HG03469 (cell line): Measurements from ENCODE around the gene VAMP7.
"Not testable (repeated sequence)": the region's sequence is repeated elsewhere in the genome, so short reads cannot be mapped to it uniquely, and the experiment has no call there.

Experiments used
- ATAC-seq: cut with Tn5 transposase; IDR thresholded peaks from one replicate; pipeline ENCODE4 v1.9.1; 2021; ENCODE audit warnings: mild to moderate bottlenecking, moderate library complexity, moderate number of reproducible peaks; ENCODE audit not compliant: unreplicated experiment

VAMP7 gene

DNA sequence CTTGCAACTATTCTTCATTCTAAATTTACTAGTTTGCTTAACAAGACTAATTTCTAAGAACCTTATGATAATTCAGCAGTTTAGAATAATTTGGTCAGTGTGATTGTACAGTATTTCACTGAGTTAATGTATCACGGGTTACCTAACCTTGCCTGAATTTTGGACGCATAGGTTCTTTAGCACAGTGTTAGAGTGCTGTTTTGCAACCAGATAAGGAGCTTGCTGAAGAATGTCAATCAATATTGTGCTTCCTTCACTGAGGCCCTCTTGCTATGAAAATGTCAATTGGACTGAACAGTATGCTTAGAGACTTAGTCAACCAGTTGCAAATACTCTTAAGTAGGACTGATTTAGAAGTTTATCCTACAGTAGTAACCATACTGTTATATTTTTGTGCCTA is 19.6 kb downstream of the VAMP7 start:
- ATAC-seq, result no peak

DNA sequence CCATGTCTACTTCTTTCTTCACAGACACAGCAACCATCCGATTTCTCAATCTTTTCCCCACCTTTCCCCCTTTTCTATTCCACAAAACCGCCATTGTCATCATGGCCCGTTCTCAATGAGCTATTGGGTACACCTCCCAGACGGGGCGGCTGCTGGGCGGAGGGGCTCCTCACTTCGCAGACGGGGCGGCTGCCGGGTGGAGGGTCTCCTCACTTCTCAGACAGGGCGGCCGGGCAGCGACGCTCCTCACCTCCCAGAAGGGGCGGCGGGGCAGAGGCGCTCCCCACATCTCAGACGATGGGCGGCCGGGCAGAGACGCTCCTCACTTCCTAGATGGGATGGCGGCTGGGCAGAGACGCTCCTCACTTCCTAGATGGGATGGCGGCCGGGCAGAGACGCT is 26.5 kb downstream of the VAMP7 start:
- not testable (repeated sequence) for ATAC-seq

DNA sequence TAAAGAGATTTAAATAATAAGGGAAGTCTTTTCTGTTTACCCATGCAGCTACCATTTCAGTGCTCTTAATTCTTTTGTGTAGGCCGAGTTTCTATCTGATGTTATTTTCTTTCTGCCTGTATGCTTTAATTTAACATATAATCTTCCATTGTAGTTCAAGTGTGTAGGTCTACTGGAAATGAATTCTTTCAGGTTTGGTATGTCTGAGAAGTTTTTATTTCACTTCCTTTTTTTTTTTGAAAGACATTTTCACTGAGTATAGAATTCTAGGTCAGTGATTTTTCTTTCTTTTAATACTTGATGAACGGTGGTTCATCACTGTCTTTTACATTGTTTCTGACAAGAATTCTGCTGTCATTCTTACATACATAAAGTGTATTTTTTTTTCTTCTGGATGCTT is 42.1 kb downstream of the VAMP7 start:
- no peak for ATAC-seq

DNA sequence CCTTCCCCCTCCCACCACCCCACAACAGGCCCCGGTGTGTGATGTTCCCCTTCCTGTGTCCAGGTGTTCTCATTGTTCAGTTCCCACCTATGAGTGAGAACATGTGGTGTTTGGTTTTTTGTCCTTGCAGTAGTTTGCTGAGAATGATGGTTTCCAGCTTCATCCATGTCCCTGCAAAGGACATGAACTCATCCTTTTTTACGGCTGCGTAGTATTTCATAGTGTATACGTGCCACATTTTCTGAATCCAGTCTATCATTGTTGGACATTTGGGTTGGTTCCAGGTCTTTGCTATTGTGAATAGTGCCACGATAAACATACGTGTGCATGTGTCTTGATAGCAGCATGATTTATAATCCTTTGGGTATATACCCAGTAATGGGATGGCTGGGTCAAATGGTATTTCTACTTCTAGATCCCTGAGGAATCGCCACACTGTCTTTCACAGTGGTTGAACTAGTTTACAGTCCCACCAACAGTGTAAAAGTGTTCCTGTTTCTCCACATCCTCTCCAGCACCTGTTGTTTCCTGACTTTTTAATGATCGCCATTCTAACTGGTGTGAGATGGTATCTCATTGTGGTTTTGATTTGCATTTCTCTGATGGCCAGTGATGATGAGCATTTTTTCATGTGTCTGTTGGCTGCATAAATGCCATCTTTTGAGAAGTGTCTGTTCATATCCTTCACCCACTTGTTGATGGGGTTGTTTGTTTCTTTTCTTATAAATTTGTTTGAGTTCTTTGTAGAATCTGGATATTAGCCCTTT is 49.9 kb downstream of the VAMP7 start:
- ATAC-seq, result not testable (repeated sequence)

DNA sequence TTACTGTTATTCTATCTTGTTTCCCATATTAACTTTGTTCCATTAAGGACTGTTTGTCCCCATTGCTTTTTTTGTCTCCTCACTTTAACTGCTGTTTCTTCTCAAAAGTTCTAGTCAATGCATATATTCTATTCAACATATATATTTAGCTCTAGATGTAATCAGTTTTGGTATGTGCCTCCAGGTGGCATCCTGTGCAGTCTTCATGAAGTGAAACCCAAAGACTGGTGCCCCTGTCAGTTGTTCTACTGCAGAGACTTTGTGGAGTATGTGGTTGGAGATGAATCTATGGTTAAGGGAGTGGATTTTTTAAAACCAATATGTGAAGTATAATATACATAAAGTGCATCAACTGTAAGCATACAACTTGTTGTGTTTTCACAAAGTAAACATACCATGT is 57.0 kb downstream of the VAMP7 start:
- no peak for ATAC-seq

DNA sequence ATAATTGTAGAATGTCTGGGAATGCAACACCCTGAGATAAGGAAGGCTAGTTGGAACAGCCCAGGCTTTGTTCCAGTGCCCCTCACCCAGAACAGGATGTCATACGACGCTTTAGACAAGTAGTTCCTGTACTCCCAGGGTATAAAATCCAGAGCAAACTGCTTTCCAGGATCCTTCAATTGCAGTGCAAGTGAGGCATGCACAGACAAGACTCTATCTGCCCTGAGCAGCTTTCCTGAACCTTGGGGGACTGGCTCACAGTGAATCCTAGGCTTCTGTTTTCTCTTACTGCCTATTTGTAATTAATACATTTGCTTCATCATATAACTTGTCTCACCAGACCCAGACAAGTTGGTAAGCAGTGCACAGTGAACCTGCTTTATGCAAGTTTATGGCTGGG is 68.0 kb downstream of the VAMP7 start:
- ATAC-seq, result no peak

DNA sequence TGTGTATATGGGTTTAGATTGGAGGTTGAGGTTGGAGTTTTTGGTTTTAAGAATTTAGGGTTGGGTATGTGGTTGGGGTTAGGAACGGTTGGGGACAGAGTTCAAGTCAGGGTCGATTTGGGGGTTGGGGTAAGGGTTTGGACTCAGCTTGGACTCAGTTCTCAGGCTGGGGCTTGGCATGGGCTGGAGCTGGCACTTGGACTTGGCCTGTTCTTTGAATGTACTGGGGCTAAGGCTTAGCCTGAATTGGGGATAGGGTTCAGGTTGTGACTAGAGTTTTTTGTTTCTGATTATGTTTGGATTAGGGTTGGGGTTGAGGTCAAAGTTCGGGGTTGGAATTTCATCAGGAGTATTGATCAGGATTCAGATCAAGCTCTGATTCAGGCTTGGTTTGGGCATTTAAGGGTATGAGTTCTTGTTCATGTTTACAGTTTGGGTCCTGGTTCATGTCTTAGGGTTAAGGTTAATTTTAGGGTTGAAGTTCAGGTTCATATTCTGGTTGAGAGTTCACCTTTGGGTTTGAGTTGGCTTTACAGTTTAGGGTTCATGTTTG is 70.2 kb downstream of the VAMP7 start:
- ATAC-seq, result no peak

DNA sequence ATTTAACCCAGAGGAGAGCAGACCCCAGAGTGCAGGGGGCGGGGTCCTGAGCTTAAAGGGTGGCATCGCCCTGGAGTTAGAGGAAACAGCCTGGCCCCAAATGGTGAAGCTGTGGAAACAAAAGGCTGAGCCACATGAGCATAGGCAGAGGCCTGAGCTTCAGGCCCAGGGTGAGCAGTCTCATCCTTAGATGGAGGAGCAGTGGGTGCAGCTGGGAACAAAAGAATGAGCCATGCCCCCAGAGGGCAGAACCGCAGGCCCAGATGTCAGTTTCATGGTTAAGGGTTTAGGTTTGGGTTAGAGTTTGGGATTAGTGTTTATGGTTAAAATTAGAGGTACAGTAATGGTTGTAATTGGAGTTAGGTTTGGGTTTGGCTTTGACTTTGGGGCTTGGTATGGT is 71.9 kb downstream of the VAMP7 start:
- no peak for ATAC-seq

DNA sequence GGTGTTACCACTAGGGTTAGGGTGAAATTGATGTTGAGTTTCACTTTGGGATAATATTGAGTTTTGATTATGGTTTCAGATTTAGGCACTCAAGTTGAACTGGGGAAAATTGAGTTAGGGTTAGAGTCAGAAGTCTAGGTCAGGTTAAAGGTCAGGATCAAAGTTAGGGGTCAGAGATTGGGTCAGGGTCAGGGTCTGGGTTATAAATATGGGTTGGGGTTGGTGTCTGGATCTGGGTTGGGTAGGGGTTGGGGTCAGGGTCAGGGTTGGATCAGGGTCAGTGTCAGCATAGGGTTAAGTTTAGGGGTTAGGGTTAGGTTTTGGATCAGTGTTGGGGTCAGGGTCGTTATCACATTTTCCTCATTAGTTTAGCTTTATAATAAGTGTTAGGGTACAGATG is 73.6 kb downstream of the VAMP7 start:
- ATAC-seq, result no peak

DNA sequence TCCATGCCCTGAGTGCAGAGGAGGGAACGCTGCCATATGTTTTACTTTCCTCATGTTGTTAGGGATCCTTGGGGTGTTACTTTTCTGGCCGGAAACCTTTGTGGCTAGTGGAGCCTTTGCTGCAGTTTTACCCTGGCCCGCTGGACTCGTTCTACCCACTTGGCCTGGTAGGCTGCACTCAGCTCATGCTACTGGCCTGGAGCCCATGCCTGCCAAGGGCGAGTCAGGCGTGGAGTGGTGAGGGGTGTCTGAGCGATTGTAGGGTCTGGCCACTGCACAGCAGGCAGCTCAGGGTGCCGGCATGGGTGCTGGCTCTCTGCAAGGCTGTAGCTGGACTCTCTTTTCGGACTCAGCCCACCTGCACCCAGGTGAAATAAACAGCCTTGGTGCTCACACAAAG is 75.0 kb downstream of the VAMP7 start:
- no peak for ATAC-seq

DNA sequence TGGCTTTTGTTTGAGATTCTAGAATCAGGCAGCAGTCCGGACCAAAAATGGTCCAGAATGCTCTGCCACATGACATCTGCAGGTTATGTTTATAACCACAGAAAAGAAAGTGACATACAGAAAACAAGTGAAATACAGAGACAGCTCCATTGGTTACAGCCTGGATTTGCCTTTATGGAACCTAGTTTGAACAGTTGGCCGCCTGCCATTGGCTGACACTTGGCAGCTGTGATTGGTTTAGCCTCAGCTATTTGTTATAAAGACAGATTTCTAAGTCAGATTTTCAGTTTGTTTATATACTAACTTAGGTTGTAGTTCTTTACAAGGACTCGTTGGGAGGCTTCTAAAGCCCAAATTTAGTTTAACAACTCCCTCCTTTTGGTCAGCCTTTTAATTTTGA is 75.5 kb downstream of the VAMP7 start:
- no peak for ATAC-seq

DNA sequence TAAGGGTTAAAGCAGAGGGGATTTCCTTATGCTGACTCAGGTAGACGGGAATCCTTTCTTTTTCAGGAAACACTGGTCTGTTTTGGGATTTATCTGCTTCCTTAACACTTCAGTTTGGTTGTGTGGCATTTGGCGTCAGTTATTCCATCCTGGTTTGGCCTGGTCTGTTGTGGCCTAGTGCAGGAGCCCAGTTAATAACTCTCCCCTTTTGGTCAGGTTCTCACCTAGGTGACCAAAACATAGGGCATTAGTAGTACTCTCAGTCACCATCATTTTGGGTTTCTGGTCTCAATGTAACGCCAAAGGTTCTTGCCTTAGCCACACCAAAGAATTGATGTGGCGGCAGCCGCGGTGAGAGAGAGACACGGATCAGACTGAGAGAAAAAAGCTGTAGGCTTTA is 76.7 kb downstream of the VAMP7 start:
- ATAC-seq, result no peak

DNA sequence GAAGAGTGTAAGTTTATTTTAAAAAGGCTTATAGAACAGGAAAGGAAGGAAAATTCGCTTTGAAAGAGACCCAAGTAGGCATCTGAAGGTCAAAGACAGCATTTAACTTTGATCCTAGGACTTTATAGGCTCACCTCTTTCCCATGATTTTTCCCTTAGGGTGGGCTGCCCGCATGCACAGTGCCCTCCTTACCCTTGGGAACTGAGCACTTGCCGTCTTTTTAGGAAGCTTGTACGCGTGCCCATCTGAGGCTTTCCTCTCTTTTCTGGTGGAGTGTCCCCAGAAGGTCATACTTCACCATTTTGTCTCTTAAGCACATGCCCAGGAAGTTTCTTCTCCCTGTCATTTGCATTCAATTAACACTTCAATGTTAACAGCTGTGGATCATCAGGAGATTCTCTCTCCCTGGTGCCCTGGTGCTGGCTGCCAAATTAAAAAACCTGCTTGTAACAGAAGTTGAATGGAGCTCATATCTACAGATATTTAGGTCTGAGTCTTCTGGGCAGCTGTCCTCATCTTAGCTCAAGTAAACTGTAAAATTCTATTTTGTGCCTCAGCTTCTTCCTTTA is 78.0 kb downstream of the VAMP7 start:
- ATAC-seq, result no peak

DNA sequence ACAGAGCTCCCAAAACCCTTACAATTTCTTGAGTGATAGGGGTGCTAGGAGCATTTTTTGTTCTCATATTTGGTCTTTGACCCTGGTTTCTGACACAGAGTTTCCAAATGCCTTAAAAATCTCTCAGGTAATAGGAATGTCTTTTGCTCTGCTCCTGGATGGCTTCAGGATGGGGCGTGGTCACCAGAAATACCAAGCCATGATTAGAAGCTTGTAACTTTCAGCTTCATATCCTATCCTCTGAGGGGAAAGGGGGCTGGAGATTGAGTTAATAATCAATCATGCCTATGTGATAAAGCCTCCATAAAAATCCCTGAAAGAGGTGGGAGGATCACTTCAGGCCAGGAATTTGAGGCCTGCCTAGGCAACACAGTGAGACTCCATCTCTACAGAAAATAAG is 81.8 kb downstream of the VAMP7 start:
- no peak for ATAC-seq

DNA sequence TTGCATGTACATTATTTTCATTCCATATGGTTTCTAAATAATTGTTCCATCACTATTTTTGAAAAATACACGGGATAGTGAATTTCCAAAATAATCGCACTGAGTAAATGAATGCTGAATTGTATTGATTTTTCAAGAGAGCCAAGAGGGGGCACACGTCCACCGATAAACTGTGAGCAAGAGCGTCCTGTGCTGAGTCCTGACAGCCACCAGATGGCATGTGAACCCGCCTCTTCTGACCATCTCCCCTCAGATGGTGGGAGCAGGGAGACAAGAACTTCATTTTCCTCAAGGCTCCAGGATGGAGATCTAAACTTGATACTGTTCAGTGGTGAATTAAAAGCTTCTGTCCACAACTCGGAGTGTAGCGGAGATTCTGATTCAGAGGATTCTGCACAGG is 85.7 kb downstream of the VAMP7 start:
- peak; percentile 50 for ATAC-seq

DNA sequence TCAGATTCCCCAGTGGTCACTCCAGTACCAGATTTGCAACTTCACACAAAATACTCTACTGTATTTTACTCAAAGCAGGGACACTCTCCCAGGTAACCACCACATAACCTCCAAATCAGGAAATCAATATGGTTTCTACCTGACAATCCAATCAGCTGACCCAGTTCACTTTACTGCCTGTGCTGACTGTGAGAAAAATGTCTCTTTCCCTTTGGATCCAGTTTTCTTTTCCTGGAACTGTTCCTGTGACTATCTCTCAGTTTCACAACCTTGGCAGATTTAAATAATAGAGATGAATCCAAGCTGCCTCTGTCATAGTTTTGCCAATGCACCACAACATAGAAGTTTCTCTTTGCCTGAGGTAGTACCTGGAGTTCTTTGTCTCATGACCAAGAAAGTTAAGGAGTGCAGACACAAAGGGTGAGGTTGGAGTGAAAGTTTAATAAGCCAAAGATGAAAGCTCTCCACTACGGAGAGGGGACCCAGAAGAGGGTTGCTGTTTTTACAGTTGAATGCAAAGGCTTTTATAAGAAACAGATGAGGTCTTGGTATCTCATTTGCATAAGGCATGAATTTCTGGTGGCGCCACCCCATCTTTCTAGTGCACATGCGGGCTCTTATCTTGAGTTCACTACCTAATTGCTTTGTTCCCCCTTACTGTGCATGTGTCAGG is 86.6 kb downstream of the VAMP7 start:
- no peak for ATAC-seq

DNA sequence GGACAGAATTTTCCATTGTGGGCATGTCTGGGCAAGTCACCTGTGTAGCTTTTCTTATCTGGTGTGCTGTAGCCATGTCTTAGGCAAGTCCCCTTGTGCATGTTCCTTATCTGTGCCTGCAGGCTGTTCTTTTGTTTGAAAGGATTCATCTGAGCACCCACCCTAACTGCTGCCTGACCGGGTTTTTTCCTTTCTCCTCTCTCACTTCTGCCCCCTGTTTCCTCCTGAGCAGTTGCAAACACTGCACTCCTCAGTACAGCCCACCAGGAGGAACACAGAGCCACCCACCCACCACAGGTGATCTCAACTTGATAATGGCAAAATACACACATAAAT is 87.1 kb downstream of the VAMP7 start:
- no peak for ATAC-seq

DNA sequence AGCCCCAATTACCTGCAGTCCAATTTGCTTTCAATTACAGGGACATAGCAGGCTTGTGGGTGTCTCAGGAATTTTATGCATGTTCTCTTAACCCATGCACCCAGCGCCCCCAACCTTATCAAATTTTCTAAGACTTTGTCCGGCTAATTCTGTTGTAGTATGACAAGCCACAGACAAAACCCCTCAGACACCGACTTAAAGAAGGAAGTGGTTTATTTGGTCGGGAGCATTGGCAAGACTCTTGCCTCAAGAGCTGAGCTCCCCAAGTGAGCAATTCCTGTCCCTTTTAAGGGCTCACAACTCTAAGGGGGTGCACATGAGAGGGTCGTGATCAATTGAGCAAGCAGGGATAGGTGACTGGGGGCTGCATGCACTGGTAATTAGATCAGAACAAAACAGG is 87.6 kb downstream of the VAMP7 start:
- ATAC-seq, result no peak

DNA sequence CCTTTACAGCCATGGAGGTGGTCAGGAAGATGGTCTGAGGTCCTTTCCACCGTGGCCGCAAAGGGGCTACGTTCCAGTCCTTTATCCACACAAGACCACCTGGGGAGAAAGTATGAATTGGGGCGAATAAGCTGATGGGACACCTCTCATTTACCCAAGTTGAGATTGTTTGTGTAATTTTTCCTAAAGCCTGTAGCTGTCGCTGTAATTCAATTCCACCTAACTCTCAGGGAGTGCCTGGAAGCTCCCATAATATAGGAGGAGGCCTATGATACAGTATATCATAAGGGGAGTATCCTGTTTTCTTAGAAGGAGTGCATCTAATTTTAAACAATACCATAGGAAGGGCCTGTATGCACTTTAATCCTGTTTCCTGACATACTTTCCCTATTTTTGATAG is 90.5 kb downstream of the VAMP7 start:
- not testable (repeated sequence) for ATAC-seq

DNA sequence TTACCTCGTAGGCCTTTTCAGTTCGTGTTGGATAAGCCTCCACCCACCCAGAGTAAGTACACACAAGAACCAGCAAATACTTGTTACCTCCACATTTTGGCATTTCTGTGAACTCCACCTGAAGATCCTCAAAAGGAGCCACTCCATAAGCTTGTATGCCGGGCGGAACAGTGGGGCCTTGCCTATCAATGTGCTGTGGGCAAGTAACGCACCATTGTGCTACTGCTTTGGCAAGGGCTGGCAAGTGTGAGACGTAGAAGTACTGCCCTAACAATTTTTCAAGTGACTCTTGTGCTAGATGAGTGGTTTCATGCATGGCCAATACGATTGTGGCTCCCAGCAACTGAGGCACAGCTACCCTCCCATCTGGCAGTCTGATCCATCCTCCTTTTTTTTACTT is 91.1 kb downstream of the VAMP7 start:
- not testable (repeated sequence) for ATAC-seq

DNA sequence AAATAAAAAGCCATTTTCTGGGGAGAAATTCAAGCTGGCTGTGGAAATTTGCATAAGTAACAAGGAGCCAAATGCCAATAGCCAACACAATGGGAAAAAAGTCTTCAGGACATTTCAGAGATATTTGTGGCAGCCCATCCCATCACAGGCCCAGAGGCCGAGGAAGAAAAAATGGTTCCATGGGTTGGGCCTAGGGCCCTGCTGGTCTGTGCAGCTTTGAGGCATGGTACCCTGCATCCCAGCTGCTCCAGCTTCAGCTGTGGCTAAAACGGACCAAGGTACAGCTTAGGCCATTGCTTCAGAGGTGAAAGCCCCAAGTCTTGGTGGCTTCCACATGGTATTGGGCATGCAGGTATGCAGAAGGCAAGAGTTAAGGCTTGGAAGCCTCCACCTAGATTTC is 102.2 kb downstream of the VAMP7 start:
- no peak for ATAC-seq

DNA sequence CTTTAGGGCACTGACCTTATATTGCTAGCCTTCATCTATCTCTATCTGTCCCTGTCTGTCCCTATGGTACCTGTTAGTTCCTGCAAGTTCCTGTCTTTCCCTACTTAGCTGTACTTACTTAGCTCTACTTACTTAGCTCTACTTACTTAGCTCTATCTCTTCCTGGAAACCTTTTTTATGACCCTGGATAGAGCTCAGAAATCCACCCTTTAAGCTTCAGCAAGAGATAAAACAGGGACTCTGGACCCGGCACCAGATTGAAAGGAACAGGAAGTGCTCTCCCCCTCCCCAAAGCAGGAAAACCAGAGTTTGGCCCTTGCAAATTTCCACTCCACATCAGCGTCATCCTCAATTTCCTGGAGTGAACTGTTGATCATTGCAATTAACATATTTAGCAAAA is 104.1 kb downstream of the VAMP7 start:
- ATAC-seq, result no peak
